ENCODE results near the gene KRR1.

DNA sequence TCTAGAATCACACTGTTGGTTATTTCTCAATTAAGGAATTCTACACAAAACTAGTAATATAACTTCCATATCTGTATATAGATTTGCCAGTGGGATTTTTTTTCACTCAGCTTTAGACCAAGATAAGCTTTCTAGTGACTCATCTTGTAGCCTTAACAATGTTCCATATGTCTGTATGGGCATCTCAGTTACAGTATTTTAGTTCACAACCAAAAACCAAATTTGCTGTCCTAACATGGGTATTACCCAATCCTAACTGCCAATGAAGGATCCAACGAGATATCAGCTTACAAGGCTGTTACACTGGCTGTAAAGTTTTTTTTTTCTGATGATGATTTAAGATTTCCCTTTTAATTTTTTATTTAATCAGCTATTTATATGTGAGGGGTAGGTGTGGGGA is 31.5 kb upstream of the KRR1 start:
- no peak for TF ChIP-seq CBX8 (IDR thresholded peaks at IDR 0.05)
- TF ChIP-seq HDAC2 (IDR thresholded peaks at IDR 0.05): no peak

All from A549 (cell line).